K562 (cell line): ENCODE results near the gene ATPAF2. TPM values are rescaled to one million over a fixed set of nuclear protein-coding genes. Genes with fewer than 3 reads are reported as not detected.

Experiments used
- CHD4 ChIP-seq: fragments of 200-600 bp; sonication (generic); IDR thresholded peaks from 3 replicates; pipeline ENCODE4 v1.6.1; 2012; ENCODE audit warnings: low read depth, mild to moderate bottlenecking, mixed read lengths, low read length, inconsistent platforms; ENCODE audit not compliant: insufficient read depth, insufficient replicate concordance, poor library complexity, severe bottlenecking
- ETS2 ChIP-seq: IDR thresholded peaks from 2 replicates; pipeline ENCODE4 v1.6.1; 2016; ENCODE audit warnings: borderline replicate concordance, missing genetic modification characterization, mild to moderate bottlenecking, moderate library complexity, missing compliant biosample characterization; ENCODE audit not compliant: poor library complexity, severe bottlenecking
- PYGO2 ChIP-seq: fragments of 450-650 bp; IDR thresholded peaks from 2 replicates; pipeline ENCODE4 v1.6.1; 2016; ENCODE audit warnings: mild to moderate bottlenecking, missing genetic modification characterization, moderate library complexity, missing compliant biosample characterization
- ZBED1 ChIP-seq: IDR thresholded peaks from 2 replicates; pipeline ENCODE4 v1.6.1; 2014
- ZBTB17 ChIP-seq: fragments of 450-650 bp; formaldehyde crosslinking; IDR thresholded peaks from 2 replicates; pipeline ENCODE4 v1.4.0; 2020; ENCODE audit warnings: mild to moderate bottlenecking
- polyA plus RNA-seq, 8 experiments: library from polyadenylated mRNA; depleted of rRNA in 4 of 8; stranded (reverse) in 5 of 8; unstranded in 3 of 8; fragments of >200 nt; fragmentation: Nextera tagmentation in 2 of 8; fragmentation: Illumina TruSeq in 1 of 8; extraction: Ambion mirVana in 2 of 8; extraction: Trizol in 1 of 8; gene quantifications; 2 replicates each; pipeline versions ENCODE4 v1.2.1 to v1.2.3, GENCODE V29; 2011 to 2014; ENCODE audit warnings: inconsistent platforms in 1 of 8, missing spikeins in 1 of 8
- total RNA-seq, 7 experiments: library from RNA; depleted of rRNA in 6 of 7; stranded (reverse); fragments of >200 nt in 6 of 7; fragmentation: Illumina TruSeq in 2 of 7; extraction: Trizol in 2 of 7; gene quantifications; 2 replicates each; pipeline versions ENCODE4 v1.2.1 to v1.2.3, GENCODE V29; 2011 to 2021; ENCODE audit warnings: low replicate concordance in 1 of 7
- TF ChIP-seq, protein P1 (sequence below): sonication (generic); formaldehyde crosslinking; IDR thresholded peaks from 2 replicates; pipeline ENCODE4 v1.8.0; 2022; ENCODE audit warnings: mild to moderate bottlenecking, missing genetic modification reagents
- TF ChIP-seq, protein P2 (sequence below), 3 experiments: IDR thresholded peaks in 2 of 3; conservative IDR thresholded peaks in 1 of 3; 2 replicates each; pipeline ENCODE4 v1.5.1; 2011 to 2012; ENCODE audit warnings: low read length in 3 of 3, mild to moderate bottlenecking in 3 of 3, control low read depth in 2 of 3, improper control_type of control experiment in 1 of 3, inconsistent platforms in 1 of 3, low read depth in 1 of 3, mixed read lengths in 1 of 3, moderate library complexity in 1 of 3; ENCODE audit not compliant: insufficient read depth in 2 of 3
- TF ChIP-seq, protein P3 (sequence below), 2 experiments: fragments of 450-650 bp; IDR thresholded peaks; 2 replicates each; pipeline ENCODE4 v1.6.1; 2016; ENCODE audit warnings: mild to moderate bottlenecking in 2 of 2, borderline replicate concordance in 1 of 2, low read depth in 1 of 2, moderate library complexity in 1 of 2

The ATPAF2 gene
- total and polyA plus RNA-seq, 9 of the 15 experiments (the other 6 are each of a cell fraction or from before 2014, with no cell fraction given): 2.1 to 19.2 (median 11.3) TPM

DNA sequence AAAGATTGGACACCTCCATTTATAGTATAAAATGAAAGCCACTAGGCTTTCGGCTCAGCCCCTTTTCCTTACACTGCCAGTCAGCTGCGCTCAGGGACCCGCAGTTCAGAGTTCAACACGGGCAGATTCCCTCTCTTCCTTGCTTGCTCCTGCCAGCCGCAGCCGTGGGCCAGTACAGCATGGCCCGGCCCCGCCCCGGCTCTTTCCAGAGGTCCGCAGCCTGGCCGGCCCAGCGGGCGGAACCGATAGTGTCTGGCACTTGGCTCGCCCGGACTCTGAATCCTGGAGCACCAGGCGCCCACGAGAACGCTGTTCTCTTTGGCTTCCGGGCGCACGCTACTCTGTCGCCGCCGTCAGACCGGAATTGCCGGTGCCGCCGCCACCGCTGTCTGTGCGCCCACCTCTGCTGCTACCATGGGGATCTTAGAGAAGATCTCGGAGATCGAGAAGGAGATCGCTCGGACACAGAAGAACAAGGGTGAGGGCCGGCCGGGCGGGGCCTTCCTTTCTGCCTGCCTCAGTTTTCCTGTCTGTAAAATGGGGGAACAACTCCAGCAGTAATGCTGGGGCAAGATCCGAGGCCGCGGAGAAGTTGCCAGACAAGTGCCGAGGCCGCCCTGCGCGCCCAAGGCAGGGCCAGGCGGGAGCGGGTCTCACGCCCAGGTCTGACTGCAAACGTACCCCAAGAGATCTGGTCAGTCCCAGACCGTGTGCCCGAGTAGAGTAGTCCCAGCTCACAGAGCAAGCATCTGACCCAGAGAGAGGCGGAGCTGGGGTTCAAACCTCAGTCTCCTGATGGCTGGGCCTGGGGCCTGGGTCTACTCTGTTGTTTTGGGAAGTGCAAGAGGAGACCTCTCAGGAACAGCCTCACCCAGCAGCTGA lies 48.9 kb upstream of the ATPAF2 start, which contains the start of gene DRG2 (continued):
- no peak for TF ChIP-seq PYGO2 (tag)
- TF ChIP-seq, protein P1, sequence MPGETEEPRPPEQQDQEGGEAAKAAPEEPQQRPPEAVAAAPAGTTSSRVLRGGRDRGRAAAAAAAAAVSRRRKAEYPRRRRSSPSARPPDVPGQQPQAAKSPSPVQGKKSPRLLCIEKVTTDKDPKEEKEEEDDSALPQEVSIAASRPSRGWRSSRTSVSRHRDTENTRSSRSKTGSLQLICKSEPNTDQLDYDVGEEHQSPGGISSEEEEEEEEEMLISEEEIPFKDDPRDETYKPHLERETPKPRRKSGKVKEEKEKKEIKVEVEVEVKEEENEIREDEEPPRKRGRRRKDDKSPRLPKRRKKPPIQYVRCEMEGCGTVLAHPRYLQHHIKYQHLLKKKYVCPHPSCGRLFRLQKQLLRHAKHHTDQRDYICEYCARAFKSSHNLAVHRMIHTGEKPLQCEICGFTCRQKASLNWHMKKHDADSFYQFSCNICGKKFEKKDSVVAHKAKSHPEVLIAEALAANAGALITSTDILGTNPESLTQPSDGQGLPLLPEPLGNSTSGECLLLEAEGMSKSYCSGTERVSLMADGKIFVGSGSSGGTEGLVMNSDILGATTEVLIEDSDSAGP (CRISPR knock-in tag): no peak
- no peak for TF ChIP-seq ETS2 (tag)
- TF ChIP-seq, protein P2, sequence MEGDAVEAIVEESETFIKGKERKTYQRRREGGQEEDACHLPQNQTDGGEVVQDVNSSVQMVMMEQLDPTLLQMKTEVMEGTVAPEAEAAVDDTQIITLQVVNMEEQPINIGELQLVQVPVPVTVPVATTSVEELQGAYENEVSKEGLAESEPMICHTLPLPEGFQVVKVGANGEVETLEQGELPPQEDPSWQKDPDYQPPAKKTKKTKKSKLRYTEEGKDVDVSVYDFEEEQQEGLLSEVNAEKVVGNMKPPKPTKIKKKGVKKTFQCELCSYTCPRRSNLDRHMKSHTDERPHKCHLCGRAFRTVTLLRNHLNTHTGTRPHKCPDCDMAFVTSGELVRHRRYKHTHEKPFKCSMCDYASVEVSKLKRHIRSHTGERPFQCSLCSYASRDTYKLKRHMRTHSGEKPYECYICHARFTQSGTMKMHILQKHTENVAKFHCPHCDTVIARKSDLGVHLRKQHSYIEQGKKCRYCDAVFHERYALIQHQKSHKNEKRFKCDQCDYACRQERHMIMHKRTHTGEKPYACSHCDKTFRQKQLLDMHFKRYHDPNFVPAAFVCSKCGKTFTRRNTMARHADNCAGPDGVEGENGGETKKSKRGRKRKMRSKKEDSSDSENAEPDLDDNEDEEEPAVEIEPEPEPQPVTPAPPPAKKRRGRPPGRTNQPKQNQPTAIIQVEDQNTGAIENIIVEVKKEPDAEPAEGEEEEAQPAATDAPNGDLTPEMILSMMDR (IDR thresholded peaks at IDR 0.05 in 2 of 3, conservative IDR thresholded peaks at IDR 0.05 in 1 of 3; ENCODE audit: insufficient read depth in 2 of 3, low read depth in 1 of 3, low read length in 3 of 3): peak in 2 of 3 experiments; percentile 24 to 25; a peak in 2 of 6 replicates
- no peak for TF ChIP-seq ZBTB17 (CRISPR knock-in tag)
- TF ChIP-seq CHD4: peak; percentile 99
- TF ChIP-seq, protein P3, sequence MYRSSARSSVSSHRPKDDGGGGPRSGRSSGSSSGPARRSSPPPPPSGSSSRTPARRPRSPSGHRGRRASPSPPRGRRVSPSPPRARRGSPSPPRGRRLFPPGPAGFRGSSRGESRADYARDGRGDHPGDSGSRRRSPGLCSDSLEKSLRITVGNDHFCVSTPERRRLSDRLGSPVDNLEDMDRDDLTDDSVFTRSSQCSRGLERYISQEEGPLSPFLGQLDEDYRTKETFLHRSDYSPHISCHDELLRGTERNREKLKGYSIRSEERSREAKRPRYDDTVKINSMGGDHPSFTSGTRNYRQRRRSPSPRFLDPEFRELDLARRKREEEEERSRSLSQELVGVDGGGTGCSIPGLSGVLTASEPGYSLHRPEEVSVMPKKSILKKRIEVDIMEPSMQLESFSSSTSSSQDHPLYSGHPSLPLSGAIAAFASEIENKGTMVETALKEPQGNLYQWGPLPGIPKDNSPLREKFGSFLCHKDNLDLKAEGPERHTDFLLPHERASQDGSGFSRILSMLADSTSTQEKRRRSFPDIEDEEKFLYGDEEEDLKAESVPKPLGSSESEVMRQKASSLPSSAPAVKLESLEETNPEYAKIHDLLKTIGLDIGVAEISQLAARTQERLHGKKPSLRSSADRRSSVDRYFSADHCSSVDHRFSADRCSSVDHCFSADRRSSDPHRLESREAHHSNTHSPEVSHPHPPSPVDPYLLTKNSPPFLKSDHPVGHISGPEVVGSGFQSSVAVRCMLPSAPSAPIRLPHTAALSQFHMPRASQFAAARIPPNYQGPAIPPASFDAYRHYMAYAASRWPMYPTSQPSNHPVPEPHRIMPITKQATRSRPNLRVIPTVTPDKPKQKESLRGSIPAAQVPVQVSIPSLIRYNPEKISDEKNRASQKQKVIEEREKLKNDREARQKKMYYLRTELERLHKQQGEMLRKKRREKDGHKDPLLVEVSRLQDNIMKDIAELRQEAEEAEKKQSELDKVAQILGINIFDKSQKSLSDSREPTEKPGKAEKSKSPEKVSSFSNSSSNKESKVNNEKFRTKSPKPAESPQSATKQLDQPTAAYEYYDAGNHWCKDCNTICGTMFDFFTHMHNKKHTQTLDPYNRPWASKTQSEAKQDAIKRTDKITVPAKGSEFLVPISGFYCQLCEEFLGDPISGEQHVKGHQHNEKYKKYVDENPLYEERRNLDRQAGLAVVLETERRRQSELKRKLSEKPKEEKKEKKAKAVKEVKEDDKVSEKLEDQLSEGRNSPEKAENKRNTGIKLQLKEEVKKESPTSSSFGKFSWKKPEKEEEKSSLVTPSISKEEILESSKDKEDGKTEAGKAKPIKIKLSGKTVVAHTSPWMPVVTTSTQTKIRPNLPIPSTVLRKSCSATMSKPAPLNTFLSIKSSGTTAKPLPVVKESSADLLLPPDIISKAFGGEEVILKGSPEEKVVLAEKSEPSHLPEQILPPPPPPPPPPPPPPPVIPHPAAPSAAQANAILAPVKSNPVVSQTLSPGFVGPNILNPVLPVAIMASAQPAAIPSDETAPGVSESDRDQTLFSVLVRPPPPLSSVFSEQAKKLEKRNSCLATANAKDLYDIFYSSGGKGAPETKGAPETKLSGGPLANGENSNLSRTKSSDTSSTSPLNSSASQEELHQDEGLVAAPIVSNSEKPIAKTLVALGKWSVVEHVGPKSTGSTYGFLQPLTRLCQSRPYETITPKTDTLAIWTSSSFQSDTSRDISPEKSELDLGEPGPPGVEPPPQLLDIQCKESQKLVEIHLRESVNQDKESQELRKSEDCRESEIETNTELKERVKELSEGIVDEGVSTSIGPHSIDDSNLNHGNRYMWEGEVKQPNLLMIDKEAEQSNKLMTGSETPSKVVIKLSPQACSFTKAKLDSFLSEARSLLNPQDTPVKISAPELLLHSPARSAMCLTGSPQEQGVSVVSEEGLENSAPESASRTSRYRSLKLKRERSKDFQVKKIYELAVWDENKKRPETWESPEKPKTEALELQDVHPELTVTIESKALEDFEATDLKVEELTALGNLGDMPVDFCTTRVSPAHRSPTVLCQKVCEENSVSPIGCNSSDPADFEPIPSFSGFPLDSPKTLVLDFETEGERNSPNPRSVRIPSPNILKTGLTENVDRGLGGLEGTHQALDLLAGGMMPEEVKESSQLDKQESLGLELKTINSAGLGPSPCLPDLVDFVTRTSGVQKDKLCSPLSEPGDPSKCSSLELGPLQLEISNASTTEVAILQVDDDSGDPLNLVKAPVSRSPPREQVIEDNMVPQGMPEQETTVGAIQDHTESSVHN (IDR thresholded peaks at IDR 0.05; ENCODE audit: borderline replicate concordance in 1 of 2, low read depth in 1 of 2): no peak
- TF ChIP-seq ZBED1: no peak
